NCI-H1436 treated with DMSO at 0.1 percent for 48 hours (cell line): ENCODE measurements around the gene MEGF11.
A peak's percentile ranks its signal among the peaks of the same experiment; 100 is the strongest.

Experiments
- DNase-seq: peaks from one replicate; lab custom pipeline; 2025; lab: John Stamatoyannopoulos, UW

Gene MEGF11

GRCh38 chr15:66142285-66142684 is 111.3 kb downstream of the MEGF11 start:
- no peak for DNase-seq

- DNase-seq: no peak
Observed at GRCh38 chr15:66139591-66140207, 113.9 kb downstream of the MEGF11 start.

GRCh38 chr15:66138892-66139590 is 114.5 kb downstream of the MEGF11 start:
- DNase-seq: peak; percentile 36

GRCh38 chr15:66138096-66138783 is 115.3 kb downstream of the MEGF11 start:
- no peak for DNase-seq

- no peak for DNase-seq
Observed at GRCh38 chr15:66136948-66137347, 116.6 kb downstream of the MEGF11 start.

GRCh38 chr15:66135664-66136063 is 117.9 kb downstream of the MEGF11 start:
- DNase-seq: no peak

- no peak for DNase-seq
Observed at GRCh38 chr15:66134284-66134683, 119.3 kb downstream of the MEGF11 start.

GRCh38 chr15:66133247-66133885 is 120.2 kb downstream of the MEGF11 start:
- no peak for DNase-seq

- DNase-seq: no peak
Observed at GRCh38 chr15:66132251-66132816, 121.2 kb downstream of the MEGF11 start.

- DNase-seq: no peak
Observed at GRCh38 chr15:66131831-66132230, 121.7 kb downstream of the MEGF11 start.

GRCh38 chr15:66131200-66131599 is 122.3 kb downstream of the MEGF11 start:
- DNase-seq: no peak

GRCh38 chr15:66130496-66131034 is 123.0 kb downstream of the MEGF11 start:
- DNase-seq: no peak

GRCh38 chr15:66129586-66129985 is 124.0 kb downstream of the MEGF11 start:
- no peak for DNase-seq

- no peak for DNase-seq
Observed at GRCh38 chr15:66128116-66128680, 125.4 kb downstream of the MEGF11 start.

GRCh38 chr15:66126456-66126855 is 127.1 kb downstream of the MEGF11 start:
- no peak for DNase-seq

- DNase-seq: no peak
Observed at GRCh38 chr15:66126031-66126441, 127.5 kb downstream of the MEGF11 start.

- DNase-seq: no peak
Observed at GRCh38 chr15:66124651-66125050, 128.9 kb downstream of the MEGF11 start.

GRCh38 chr15:66123799-66124198 is 129.8 kb downstream of the MEGF11 start:
- DNase-seq: no peak

- no peak for DNase-seq
Observed at GRCh38 chr15:66120422-66120821, 133.1 kb downstream of the MEGF11 start.

- DNase-seq: no peak
Observed at GRCh38 chr15:66117841-66118240, 135.7 kb downstream of the MEGF11 start.

- DNase-seq: no peak
Observed at GRCh38 chr15:66115568-66116206, 137.9 kb downstream of the MEGF11 start.
